Hypothalamus (tissue), 51 donors: ENCODE measurements around the gene GRID2.
"Not testable (repeated sequence)": the region's sequence is repeated elsewhere in the genome, so short reads cannot be mapped to it uniquely, and the experiment has no call there.

Experiments used
- DNase-seq, 51 donors: peaks; one replicate each; lab custom pipeline; 2025; lab: John Stamatoyannopoulos, UW

GRID2 gene

DNA sequence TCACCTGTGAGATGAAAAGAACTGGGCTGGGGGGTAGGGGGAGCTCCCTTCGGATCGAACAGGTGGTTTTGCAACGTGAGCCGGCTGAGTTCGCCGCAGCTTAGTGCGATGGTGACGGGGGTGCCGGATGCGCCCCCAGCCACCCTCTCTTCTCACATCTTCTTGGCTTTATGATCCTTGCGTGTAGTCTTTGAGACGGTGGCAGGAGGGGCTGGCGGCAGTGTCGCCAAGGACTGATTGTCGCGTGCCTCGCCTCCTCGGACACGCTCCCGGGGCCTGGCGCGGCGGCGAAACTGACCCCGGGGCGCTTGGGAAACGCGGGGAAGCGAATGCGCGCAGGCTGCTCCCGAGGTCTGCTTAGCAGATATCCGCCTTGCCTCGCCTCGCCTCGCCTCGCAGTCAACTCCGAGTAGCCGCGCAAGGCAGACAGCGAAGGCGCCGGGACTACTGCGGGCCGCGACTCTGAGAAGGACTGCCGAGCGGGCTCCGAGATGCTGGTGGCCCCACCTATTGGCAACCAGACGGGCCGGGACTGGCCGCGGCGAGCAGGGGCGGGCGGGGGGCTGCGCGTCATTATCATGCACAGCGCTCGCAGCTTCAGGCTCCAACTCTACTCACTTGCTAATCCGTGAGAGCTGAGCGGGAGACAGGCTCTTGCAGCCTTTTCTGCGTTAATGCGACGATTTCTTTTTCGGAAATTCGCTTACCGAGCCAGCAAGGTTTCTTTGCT is 1.5 kb downstream of the GRID2 start:
- peak; percentile 23 to 93 (median 74) for DNase-seq

DNA sequence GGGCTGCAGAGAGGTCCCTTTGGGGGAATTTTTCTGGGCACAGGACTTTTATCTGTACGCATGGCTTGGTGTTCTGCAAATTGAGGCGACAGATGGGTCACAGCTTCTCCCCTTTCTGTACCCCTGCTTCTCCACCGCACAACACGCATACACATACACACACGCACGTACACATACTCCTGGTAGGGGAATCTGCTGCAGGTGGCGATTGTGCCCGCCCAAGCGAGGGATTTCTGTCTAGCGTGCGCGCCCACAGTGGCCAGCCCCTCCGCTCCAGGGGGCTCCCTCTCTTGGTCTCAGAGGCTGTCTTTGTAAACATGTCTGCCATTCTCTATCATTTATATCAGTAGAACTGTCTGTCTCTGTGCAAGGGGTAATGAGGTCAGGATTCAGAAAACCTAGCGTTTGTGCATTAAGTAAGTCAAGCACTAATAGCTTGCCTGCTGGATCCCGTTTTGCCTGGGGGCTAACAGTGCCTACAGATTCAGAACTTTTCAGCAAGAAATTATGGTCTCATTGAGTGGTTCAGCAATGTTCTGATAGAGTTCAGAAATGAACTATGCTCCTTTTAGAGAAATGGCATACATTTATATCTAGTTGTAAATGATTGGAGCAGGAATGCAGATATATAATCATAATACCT is 2.2 kb downstream of the GRID2 start:
- peak in 29 of 51 donors; percentile 6 to 90 (median 45) for DNase-seq

DNA sequence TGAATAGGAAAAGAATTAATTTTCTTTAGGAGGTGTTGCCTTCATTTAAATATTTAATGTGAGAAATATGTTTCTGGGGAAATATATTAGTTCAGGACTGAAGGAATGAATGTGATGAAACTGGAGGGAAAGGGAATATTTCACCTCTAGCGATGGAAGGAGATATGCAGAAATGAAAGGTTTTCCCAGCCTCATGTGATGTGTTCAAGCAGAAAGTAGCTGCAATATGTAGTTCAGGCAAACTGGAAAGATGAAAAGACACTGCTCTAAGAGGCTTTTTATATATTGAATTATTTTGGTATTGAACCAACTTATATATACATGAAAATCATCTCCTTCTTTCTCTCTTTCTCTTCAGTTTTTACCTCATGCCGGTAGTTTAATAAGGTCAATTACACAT is 3.4 kb downstream of the GRID2 start:
- peak in 1 of 51 donors; percentile 52 for DNase-seq

DNA sequence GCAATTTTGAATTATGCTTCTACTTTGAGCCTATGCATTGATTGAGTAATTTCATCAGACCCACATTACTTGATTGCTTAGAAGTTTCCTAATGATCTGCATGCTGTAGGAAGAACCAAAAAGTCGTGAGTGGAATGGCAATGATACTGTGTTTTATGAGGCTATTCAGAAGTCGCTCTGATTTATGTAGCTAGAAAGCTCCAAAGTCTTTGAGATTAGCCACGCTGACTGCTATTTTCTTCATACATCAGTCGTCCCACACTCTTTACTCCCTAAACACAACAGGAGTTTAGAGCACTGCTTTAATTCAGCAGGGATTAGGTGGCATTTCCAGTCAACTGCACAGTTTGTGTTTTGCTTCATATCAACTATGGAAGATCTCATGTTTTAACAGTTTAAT is 4.1 kb downstream of the GRID2 start:
- DNase-seq = peak in 1 of 51 donors; percentile 62

DNA sequence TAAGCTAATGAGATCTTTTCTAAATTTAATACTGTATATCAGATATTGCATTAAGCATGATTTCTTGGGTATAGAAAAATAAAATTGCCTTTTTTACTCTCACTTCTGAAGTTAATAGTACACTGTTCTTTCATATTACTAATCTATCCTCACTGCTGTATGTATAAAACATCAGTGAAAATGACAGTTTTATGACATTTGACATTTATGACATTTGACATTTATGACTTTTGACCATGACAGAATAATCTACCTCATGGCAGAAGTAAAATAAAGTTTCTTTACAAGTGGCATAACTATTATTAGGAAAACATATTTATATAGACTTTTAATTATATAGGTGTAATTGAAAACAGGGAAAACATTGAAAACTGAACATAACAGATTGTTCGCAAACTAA is 13.3 kb downstream of the GRID2 start:
- DNase-seq = no peak

DNA sequence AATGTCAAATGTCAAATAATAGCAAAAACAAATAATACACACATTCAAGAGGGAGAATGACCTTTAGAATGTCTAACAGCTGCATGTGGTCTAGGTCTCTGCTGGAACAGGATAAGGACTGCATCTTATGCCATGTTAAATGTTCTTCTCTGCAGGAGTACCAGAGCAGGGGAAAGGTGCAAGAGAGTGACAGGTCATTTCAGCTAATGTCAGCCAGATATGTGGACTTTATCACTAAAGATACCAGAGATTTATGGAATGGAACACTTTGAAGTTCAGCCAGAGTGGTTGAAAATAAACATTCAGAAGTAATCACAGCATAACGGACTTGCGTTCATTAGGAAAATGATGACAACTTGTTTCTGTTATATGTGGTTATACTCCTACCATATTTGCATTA is 24.3 kb downstream of the GRID2 start:
- DNase-seq = no peak

DNA sequence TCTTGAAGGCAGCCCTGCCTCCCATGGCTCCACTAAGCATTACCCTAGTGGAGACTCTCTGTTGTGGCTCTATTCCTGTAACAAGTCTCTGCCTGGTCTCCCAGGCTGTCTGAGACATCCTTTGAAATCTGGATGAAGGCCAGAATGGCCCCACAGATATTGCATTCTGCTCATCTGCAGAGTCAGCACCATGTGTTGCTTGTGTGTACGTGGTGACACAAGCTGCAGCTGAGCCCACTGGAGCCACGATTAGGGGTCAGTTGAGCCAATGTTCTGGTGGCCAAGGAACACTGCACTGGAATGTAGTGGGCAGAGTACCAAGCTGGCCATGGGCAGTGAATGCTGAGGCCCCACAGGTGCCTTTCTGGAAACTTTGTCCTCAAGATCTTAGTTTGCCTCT is 29.2 kb downstream of the GRID2 start:
- DNase-seq = peak in 2 of 51 donors; percentile 3 to 28

DNA sequence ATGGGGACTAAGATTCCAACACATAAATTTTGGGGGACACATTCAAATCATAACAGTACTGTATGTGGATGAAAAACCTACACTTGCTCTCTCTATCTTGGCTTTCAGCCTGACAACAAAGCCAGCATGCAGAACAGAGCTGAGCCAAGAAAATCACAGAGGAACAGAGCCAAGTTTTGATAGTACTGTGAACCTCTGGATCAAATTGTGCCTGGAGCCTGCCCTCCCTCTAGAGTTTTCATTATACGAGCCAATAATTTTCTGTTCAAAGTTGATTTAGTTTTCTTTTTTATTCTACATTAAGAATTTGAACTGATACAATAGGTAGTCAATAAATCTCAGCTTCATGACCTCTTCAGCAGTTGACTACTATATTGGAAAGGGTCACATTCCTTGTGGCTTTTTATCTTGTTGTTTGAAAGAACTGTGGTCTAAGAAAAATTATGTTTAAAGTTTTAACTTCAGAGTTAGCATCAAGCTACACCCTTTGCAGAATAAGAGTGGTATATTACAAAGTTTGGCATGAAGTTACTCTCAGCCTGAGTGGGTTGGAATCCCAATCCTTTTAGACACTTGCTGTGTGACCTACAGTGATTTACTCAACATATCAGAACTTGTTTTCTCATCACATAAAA is 31.1 kb downstream of the GRID2 start:
- peak in 2 of 51 donors; percentile 9 to 19 for DNase-seq

DNA sequence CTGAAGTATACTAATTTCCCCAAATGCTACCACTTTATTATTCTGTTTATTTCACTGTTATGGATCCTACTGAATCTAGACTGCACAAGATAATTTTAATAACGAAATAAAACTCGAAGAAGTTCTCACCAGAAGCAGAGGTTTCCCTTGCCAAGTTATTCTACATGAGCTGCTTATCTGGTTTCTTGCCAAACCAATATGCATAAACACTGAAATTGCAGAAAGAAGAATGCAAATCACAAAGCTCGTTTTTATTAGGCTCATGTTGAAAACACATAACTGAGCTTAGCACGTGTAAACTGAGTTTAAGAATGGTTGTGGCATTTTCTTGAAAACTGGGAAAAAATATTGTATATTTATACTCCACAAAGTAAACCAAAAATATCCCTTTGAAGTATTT is 35.9 kb downstream of the GRID2 start:
- DNase-seq = no peak

DNA sequence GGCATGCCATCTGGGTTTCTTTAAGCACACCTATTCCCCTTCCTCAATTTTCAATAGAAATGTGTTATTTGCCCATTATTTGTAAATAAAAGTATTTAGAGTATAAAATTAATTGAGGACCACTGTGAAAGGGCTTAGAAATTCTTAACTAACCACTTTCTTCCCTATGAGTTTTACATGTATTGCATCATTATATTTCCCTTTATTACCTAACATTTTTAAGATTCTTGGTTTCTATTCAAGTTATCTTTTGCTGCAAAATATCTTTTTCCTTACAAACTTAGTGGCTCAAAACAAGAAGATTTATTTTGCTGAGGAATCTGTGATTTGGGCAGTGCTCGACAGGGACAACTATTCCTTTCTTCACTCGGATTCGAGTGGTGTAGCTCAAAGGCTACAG is 40.5 kb downstream of the GRID2 start:
- DNase-seq = no peak

DNA sequence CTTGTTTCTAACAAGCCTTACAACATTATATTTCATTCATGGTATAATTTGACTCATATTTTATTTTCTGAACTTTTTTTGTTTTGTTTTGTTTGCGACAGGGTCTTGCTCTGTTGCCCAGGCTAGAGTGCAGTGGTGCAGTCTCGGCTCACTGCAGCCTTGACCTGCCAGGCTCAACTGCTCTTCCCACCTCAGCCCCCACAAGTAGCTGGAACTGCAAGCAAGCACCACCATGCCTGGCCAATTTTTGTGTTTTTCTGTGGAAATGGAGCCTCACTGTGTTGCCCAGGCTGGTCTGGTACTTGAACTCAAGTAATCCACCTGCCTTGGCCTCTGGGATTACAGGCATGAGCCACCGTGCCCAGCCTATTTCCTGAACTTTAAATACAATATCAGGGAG is 42.5 kb downstream of the GRID2 start:
- no peak for DNase-seq

DNA sequence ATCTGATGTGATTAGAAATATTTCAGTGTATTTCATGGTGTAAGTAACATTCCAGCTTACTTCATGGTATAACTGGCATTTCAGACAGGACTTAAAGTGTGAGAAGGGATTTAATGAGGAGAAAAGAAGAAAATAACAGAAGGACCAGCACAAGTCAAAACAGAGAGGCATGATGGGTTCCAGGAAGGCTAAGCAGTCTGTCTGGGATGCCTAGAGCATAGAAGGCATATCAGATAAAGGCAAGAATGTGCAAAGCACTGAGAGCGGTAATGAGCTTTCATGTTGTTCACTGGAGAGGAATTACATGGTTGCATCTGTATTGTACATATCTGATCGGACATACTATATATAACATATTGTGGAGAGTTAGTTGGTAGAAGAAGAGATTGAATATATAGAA is 54.2 kb downstream of the GRID2 start:
- no peak for DNase-seq

DNA sequence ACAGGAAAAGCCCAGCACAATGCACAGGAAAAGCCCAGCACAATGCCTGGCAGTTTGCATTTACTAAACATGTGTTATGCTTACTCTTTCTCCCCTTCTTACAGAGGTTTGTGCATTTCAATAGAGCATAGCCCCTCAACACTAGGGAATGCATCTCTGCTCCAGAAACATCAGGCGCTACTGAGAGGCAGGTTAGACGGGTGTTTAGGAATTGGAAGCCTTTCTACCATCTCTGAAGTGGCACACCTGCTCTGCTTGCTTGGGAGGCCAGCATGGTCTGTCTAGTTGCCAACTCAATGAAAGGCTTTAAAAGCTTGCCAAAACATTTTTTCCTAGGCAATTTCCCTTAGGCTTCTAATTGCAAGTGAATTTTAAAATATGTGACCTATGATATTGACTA is 55.7 kb downstream of the GRID2 start:
- DNase-seq = peak in 1 of 51 donors; percentile 0

DNA sequence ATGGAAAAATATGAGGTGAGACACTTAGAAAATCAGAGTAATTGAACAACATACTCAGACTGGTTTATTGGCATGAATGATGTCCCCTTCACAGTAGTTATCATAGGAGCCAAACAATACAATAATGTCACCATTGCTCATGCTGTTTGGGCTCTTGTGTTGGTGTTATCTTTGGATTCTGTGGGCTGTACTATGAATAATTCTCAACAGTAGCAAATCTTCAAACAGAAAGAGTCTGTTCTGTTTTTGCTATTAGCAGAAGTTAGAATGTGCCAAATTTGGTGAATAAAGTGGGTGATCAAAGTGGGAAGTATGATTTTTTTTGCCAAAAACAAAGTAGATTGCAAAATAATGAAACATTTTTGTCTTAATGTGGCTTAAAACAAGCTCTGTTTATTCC is 58.3 kb downstream of the GRID2 start:
- peak in 1 of 51 donors; percentile 28 for DNase-seq

DNA sequence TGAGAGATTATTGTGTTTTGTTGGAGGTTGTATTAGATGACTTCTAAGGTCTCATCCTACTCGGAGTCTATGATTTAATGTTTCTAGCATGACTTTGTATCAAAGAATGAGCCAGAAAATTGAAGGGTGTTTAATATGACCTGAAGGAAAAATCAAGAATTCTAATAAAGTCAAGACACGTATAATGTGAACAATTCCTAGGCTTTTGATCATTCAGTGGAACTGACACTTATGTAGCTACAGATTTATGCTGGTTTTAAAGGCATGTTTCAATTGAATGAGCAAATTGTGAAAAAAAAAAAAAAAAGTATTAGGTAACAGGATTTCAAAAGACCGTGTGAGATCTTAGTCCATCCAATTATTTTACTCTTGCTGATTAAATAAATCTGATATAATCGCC is 64.9 kb downstream of the GRID2 start:
- DNase-seq = no peak

DNA sequence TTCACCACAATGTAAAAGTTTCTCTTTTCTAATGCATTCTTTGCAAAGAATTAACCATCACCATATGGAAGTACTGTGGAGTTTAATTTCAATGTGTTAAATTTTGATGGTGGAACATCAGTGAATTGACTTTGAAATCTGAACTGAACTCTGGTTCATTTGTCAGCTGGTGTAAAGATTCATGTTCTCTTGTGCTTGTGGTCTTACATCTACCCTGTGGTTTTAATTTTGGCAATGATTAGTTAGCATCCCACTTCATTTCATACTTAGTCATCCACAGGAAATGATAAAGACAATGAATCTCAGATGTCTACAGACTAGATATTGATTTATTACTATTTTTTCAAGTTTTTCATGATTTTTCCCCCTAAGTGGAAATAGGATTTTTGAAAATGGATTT is 77.8 kb downstream of the GRID2 start:
- DNase-seq = no peak

DNA sequence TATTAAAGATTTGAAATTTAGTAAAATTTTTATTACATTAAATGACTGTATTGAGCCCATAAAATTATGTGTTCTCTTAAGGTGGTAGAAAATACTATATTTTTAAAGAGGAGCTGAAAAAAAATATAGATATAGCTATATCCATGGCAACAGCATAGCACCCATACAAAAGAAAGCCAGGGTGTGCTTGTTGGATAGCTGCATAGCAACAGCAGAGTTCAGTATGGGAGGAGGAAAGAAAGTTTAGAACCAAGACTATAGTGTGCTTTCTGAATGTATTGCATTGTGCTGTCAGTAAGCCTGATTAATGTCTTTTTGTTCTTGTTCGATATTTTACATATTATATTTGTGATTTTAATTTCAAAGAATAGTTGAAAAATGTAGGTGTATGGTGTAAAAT is 78.4 kb downstream of the GRID2 start:
- no peak for DNase-seq

DNA sequence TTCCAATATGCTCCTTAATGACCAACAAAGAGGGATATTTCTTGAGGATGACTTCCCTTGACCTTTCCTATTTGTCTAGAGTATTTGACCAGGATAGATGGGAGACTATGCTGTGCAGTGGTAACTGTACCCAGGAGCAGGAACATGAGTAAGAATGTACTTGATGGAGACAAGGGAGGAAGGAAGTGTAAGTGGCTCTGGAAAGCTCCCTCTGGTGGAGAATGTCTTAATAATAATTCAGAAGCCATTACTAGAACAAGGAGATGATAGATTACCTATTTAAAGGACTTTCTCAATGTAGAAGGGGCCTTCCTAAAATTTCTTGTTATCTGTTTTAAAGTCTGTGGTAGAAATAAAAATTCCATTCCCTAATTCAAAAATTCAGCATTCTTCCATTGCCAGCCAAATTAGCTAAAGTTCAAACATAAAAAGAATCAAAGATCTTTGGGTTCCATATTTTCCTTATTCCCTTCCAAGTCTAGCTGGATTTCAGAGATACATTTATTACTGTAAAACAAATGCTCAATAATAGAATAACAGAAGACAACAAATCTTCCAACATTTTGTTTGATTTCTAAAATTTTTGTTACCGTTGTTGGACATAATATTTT is 83.8 kb downstream of the GRID2 start:
- DNase-seq = peak in 3 of 51 donors; percentile 8 to 58 (median 21)

DNA sequence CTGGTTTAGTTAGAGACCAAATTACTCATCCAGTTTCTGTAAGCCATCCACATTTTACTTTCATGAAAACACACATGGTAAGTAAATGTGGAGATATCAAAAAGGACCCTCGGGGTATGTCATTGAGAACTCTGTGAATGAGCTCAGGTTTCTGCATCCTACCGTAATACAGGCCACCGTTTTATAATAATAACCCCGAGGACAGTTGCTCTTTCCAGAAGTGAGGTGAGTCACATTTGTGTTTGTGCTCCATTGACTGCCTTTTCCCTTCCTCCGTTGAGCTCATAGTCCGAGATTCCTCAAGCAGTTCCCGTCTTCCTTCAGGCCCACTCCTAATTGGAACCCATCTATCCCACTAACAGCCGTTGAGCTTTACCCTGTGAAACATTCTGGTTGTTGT is 95.3 kb downstream of the GRID2 start:
- no peak for DNase-seq

DNA sequence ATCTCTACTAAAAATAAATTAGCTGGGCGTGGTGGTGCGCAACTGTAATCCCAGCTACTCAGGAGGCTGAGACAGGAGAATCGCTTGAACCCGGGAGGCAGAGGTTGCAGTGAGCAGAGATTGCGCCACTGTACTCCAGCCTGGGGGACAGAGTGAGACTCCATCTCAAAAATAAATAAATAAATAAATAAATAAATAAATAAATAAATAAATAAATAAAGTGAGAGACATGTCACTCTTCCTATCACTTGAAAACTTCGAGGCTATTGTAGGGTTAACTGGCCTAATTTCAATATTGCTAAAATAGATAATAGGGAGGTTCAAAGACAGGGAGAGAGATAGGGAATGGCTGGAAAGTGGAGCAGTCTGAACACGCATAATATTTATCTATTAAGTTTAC is 99.8 kb downstream of the GRID2 start:
- not testable (repeated sequence) for DNase-seq

DNA sequence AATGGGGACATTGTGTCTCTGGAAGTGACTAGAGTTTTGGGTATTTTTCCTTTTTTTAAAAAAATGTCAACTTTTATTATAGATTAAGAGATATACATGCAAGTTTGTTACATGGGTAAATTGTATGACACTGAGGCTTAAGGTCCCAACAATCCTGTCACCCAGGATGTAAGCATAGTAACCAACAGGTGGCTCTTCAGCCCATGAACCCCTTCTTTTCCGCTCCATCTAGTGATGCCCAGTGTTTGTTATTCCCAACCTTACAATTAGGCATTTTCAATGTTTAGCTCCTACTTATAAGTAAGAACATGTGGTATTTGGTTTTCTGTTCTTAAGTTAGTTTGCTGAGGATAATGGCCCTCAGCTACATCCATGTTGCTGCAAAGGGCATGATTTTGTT is 102.7 kb downstream of the GRID2 start:
- DNase-seq = no peak

DNA sequence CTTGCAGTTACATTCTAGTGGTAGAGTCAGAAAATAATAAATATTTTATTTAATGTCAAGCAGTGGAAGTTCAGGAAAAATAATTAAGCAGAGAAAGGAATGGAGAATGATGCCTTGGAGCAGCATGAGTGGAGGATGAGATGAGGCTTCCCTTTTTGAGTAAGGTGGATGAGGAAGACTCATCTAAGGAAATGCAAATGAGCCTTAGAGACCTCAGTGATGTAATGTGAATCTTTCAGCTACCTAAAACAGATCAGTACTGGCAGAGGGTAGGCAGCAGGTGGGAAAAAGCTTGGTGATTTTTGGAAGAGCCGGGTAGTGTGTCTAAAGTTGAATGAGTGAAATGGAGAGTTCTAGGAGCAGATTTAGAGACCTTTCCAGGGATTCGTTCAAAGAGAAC is 118.2 kb downstream of the GRID2 start:
- DNase-seq = no peak
